ENCODE results near the gene SELENOS. TPM values are rescaled to one million over a fixed set of nuclear protein-coding genes. Genes with fewer than 3 reads are reported as not detected.

SELENOS gene
- total RNA-seq, 1 donor from 2014 or later: 162 TPM

DNA sequence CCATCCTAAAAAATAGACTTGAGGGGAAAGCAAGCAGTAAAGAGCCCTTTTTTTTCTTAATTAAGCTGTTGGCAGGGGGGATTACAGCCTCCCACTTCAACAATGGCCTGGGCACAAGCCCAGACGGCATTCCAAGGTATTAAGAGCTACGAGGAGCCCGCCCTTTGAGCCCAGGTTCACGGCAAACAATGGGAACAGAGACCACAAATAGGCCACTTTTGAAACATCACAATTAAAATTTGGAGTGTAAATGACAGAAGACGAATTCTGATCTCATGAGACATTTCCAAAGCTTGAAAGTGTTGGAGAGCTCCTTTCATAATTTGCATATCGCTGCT is 34.3 kb downstream of the SELENOS start:
- H3K4me3 ChIP-seq (ENCODE audit: low read depth, low read length): no peak overlapping the region
- no peak for DNase-seq (ENCODE audit: low read depth)
- peaks cover 5% of the 10 kb centered on the region for H3K36me3 ChIP-seq (ENCODE audit: control insufficient read depth, insufficient read depth, low read length)
- no peak for FAIRE-seq
- H3K27me3 ChIP-seq (ENCODE audit: control insufficient read depth, insufficient read depth, low read length): no peaks in the 10 kb centered on the region
- TF ChIP-seq, protein P1, sequence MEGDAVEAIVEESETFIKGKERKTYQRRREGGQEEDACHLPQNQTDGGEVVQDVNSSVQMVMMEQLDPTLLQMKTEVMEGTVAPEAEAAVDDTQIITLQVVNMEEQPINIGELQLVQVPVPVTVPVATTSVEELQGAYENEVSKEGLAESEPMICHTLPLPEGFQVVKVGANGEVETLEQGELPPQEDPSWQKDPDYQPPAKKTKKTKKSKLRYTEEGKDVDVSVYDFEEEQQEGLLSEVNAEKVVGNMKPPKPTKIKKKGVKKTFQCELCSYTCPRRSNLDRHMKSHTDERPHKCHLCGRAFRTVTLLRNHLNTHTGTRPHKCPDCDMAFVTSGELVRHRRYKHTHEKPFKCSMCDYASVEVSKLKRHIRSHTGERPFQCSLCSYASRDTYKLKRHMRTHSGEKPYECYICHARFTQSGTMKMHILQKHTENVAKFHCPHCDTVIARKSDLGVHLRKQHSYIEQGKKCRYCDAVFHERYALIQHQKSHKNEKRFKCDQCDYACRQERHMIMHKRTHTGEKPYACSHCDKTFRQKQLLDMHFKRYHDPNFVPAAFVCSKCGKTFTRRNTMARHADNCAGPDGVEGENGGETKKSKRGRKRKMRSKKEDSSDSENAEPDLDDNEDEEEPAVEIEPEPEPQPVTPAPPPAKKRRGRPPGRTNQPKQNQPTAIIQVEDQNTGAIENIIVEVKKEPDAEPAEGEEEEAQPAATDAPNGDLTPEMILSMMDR (IDR thresholded peaks at IDR 0.05; ENCODE audit: insufficient read depth, low read length, severe bottlenecking): no peak

DNA sequence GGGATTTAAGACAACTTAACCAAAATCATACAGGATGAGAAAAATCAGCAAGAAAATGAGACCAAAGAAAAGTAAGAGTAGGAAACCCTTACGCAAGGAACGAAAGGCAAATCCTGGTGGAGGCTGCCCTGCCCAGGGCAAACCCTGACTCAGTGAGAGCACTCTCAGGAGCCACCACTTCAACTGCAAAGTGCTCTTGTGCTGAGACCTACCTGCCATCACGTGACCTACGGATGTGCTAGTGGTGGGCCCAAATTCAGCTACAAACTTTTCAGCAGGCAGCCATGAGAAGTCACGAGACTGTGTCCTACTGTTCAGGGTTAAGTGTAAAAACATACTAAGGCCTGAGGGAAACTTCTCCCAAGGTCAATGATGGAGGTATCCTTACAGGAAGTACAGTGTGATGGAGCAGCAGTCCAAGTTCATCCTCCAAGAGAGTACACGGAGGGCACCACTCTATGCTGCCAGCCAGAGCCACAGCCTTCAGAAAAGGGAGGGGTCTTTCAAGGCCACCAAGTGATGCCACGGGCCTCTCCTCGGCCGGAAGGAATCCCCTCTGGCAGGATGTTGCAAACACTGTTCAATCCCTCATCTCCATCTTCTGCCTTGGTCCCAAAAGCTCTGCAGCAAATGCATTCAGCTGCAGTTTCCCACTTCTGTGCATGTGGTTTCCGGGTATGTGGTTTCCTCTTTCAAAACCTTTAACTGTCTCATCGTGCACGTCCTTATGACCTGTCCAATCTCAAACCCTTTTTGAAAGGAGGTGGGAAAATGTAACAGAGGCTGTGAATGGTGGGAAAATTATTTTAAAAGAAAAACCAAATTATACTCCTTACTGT is 34.9 kb downstream of the SELENOS start:
- DNase-seq (ENCODE audit: low read depth) (peak; percentile 55), FAIRE-seq (no peak)
- no peak overlapping the region for H3K4me3 ChIP-seq (ENCODE audit: low read depth, low read length)
- no peaks in the 10 kb centered on the region for H3K27me3 ChIP-seq (ENCODE audit: control insufficient read depth, insufficient read depth, low read length)
- TF ChIP-seq, protein P1 (IDR thresholded peaks at IDR 0.05; ENCODE audit: insufficient read depth, low read length, severe bottlenecking): no peak
- H3K36me3 ChIP-seq (ENCODE audit: control insufficient read depth, insufficient read depth, low read length): peaks cover 6% of the 10 kb centered on the region

DNA sequence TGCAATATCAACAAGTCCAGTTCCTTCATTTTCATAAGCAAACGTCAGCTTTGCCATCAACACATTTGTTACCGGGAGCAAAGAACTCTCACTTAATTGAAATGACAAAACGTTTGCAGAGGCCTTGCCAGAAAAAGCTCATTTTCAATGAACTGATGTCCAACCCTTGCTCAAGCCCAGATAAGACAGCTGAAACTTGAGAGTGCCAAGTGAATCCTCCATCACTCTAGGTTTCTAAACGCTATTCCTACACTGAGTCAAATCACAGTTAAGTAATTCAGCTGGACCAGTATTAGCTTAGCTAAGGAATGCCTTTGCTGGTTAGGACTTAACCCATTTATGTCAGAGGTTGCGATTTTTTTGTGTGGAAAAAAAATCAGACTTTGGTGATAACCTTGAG is 36.9 kb downstream of the SELENOS start:
- no peaks in the 10 kb centered on the region for H3K27me3 ChIP-seq (ENCODE audit: control insufficient read depth, insufficient read depth, low read length)
- H3K4me3 ChIP-seq (ENCODE audit: low read depth, low read length): no peak overlapping the region
- no peak for DNase-seq (ENCODE audit: low read depth)
- peaks cover 6% of the 10 kb centered on the region for H3K36me3 ChIP-seq (ENCODE audit: control insufficient read depth, insufficient read depth, low read length)
- FAIRE-seq: no peak
- TF ChIP-seq, protein P1 (IDR thresholded peaks at IDR 0.05; ENCODE audit: insufficient read depth, low read length, severe bottlenecking): no peak

DNA sequence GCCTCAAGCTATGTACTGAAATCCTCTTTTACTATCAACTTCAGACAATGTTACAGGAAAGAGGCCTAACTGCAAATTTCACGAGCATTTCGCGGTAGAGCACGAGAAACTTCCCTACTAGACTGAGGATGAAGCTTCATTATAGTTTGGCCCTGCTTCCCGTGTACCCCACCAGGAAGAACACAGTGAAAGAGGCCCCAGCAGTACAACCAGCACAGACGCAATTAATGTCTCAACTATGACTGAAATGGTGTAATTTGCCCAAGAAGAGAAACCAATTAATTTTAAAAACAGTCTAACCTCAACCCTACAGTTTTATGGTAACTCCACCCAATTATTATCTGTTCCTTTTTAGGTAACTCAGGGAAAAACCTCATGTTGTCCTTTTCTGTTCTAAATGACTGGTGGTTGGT is 37.6 kb downstream of the SELENOS start:
- DNase-seq (ENCODE audit: low read depth) (no peak), FAIRE-seq (no peak)
- TF ChIP-seq, protein P1 (IDR thresholded peaks at IDR 0.05; ENCODE audit: insufficient read depth, low read length, severe bottlenecking): no peak
- no peak overlapping the region for H3K4me3 ChIP-seq (ENCODE audit: low read depth, low read length)
- peaks cover 9% of the 10 kb centered on the region for H3K36me3 ChIP-seq (ENCODE audit: control insufficient read depth, insufficient read depth, low read length)
- H3K27me3 ChIP-seq (ENCODE audit: control insufficient read depth, insufficient read depth, low read length): no peaks in the 10 kb centered on the region

- FAIRE-seq (no peak), DNase-seq (ENCODE audit: low read depth) (no peak)
- Histone ChIP-seq H3K36me3 (ENCODE audit: control insufficient read depth, insufficient read depth, low read length) (peaks cover 6% of the 10 kb centered on the region), H3K27me3 (ENCODE audit: control insufficient read depth, insufficient read depth, low read length) (no peaks in the 10 kb centered on the region), H3K4me3 (ENCODE audit: low read depth, low read length) (no peak overlapping the region)
- TF ChIP-seq, protein P1 (IDR thresholded peaks at IDR 0.05; ENCODE audit: insufficient read depth, low read length, severe bottlenecking): no peak
Measured at GRCh38 chr15:101237251-101237650, 40.0 kb downstream of the SELENOS start.

Measured in bronchial epithelial cell (primary cell).